Aortic smooth muscle cell (primary cell): ENCODE results near the gene NSD1. TPM values are rescaled to one million over a fixed set of nuclear protein-coding genes. Genes with fewer than 3 reads are reported as not detected.

Experiments used
- total RNA-seq: library from RNA; depleted of rRNA; stranded (reverse); fragments of >200 nt; gene quantifications from 2 replicates; pipeline ENCODE4 v1.2.3, GENCODE V29; 2014

The NSD1 gene
- 30.9 and 37.9 TPM in 2 replicates for total RNA-seq

GRCh38 chr5:177133096-177133852, at the start of gene NSD1:
Gene NSD1, plus strand, starts transcription at chr5:177133773. Its CDS starts 1,331 bp downstream, at chr5:177135104.

GRCh38 chr5:177086654-177087397, 46.7 kb upstream of the NSD1 start, which contains the start of gene FGFR4:
Gene FGFR4, plus strand, starts transcription at chr5:177086915. Its CDS starts 2,688 bp downstream, at chr5:177089603.

GRCh38 chr5:177303121-177303924, 169.8 kb downstream of the NSD1 start, which contains the start of the genes PRELID1 and RAB24:
Gene PRELID1, plus strand, starts transcription at chr5:177303799. Its CDS starts 187 bp downstream, at chr5:177303986.
Gene RAB24, minus strand, starts transcription at chr5:177303719. Its CDS starts 431 bp downstream, at chr5:177303288.

GRCh38 chr5:177311723-177312648, 178.4 kb downstream of the NSD1 start, which contains the start of gene MXD3:
Gene MXD3, minus strand, starts transcription at chr5:177311898. Its CDS starts 68 bp downstream, at chr5:177311830.

Other genes starting within 250 kb of the NSD1 start
- gene HK3, start 234.4 kb upstream of the NSD1 start, total RNA-seq = under 0.01 TPM in 1 of 2 replicates, not detected in the other
- 27.7 and 29.3 TPM in 2 replicates for gene UIMC1, start 127.0 kb upstream of the NSD1 start, total RNA-seq
- gene ZNF346, start 111.1 kb upstream of the NSD1 start, total RNA-seq = 12.6 and 16.4 TPM in 2 replicates
- gene FGFR4, start 46.9 kb upstream of the NSD1 start, total RNA-seq = 0.25 and 0.66 TPM in 2 replicates
- 17.8 and 22.1 TPM in 2 replicates for gene RAB24, start 169.9 kb downstream of the NSD1 start, total RNA-seq
- 101 and 120 TPM in 2 replicates for gene PRELID1, start 170.0 kb downstream of the NSD1 start, total RNA-seq
- gene MXD3, start 178.1 kb downstream of the NSD1 start, total RNA-seq = 10.4 and 14.7 TPM in 2 replicates
- 430 and 437 TPM in 2 replicates for gene LMAN2, start 217.9 kb downstream of the NSD1 start, total RNA-seq
- gene RGS14, start 224.2 kb downstream of the NSD1 start, total RNA-seq = 2.2 and 5.1 TPM in 2 replicates